ENCODE results near the gene GALK2. TPM values are rescaled to one million over a fixed set of nuclear protein-coding genes. Genes with fewer than 3 reads are reported as not detected.

The GALK2 gene
- total RNA-seq, 1 donor from 2014 or later = 39.3 TPM

- no peak for DNase-seq
- Histone ChIP-seq H3K27ac (replicated peaks) (no peak overlapping the region), H3K27me3 (ENCODE audit: low read depth) (no peaks in the 10 kb centered on the region), H3K4me3 (no peak overlapping the region), H3K36me3 (peaks cover 4% of the 10 kb centered on the region), H3K4me1 (peaks cover 11% of the 10 kb centered on the region), H3K9me3 (replicated peaks) (peaks cover 47% of the 10 kb centered on the region)
- TF ChIP-seq CTCF (IDR thresholded peaks at IDR 0.05; ENCODE audit: borderline replicate concordance) = no peak
- intact Hi-C loops (cut with micrococcal nuclease) = no loop called here
Observed at GRCh38 chr15:49225572-49226281, 55.7 kb downstream of the GALK2 start.

- H3K27me3 ChIP-seq (ENCODE audit: low read depth) = no peaks in the 10 kb centered on the region
- intact Hi-C loops (cut with micrococcal nuclease) = no loop called here
- H3K9me3 ChIP-seq (replicated peaks) = peaks cover 33% of the 10 kb centered on the region
- no peak for TF ChIP-seq CTCF (IDR thresholded peaks at IDR 0.05; ENCODE audit: borderline replicate concordance)
- no peak overlapping the region for H3K27ac ChIP-seq (replicated peaks)
- H3K4me3 ChIP-seq = no peak overlapping the region
- H3K36me3 ChIP-seq = peaks cover 4% of the 10 kb centered on the region
- peaks cover 11% of the 10 kb centered on the region for H3K4me1 ChIP-seq
- no peak for DNase-seq
Observed at GRCh38 chr15:49227602-49228001, 57.6 kb downstream of the GALK2 start.

- H3K9me3 ChIP-seq (replicated peaks) = peaks cover 20% of the 10 kb centered on the region
- H3K27me3 ChIP-seq (ENCODE audit: low read depth) = no peaks in the 10 kb centered on the region
- TF ChIP-seq CTCF (IDR thresholded peaks at IDR 0.05; ENCODE audit: borderline replicate concordance) = no peak
- H3K4me1 ChIP-seq = peaks cover 22% of the 10 kb centered on the region
- H3K4me3 ChIP-seq = no peak overlapping the region
- intact Hi-C loops (cut with micrococcal nuclease) = loop anchor here (5.0 kb wide), 1 partner anchor 192 kb away; the partner anchor contains the start of gene FGF7
- DNase-seq = no peak
- H3K36me3 ChIP-seq = peaks cover 4% of the 10 kb centered on the region
- H3K27ac ChIP-seq (replicated peaks) = no peak overlapping the region
Observed at GRCh38 chr15:49229922-49230321, 59.9 kb downstream of the GALK2 start.

- Histone ChIP-seq H3K4me1 (peaks cover 33% of the 10 kb centered on the region), H3K4me3 (no peak overlapping the region), H3K27me3 (ENCODE audit: low read depth) (no peaks in the 10 kb centered on the region), H3K9me3 (replicated peaks) (peaks cover 14% of the 10 kb centered on the region), H3K27ac (replicated peaks) (no peak overlapping the region), H3K36me3 (peaks cover 4% of the 10 kb centered on the region)
- no peak for DNase-seq
- intact Hi-C loops (cut with micrococcal nuclease) = loop anchor here (5.0 kb wide), 1 partner anchor 190 kb away; the partner anchor contains the start of gene FGF7
- TF ChIP-seq CTCF (IDR thresholded peaks at IDR 0.05; ENCODE audit: borderline replicate concordance) = no peak
Observed at GRCh38 chr15:49232236-49232806, 62.3 kb downstream of the GALK2 start.

- intact Hi-C loops (cut with micrococcal nuclease) = no loop called here
- Histone ChIP-seq H3K36me3 (peaks cover 21% of the 10 kb centered on the region), H3K4me3 (no peak overlapping the region), H3K9me3 (replicated peaks) (peaks cover 4% of the 10 kb centered on the region), H3K27me3 (ENCODE audit: low read depth) (no peaks in the 10 kb centered on the region), H3K27ac (replicated peaks) (peak overlapping the region; percentile 16), H3K4me1 (peaks cover 56% of the 10 kb centered on the region)
- TF ChIP-seq CTCF (IDR thresholded peaks at IDR 0.05; ENCODE audit: borderline replicate concordance) = peak; percentile 84
- DNase-seq = peak; percentile 19
Observed at GRCh38 chr15:49235446-49236124, 65.5 kb downstream of the GALK2 start.

All from left ventricle myocardium inferior (tissue), 1 donor.